ENCODE measurements around the gene FOXK2. TPM values are rescaled to one million over a fixed set of nuclear protein-coding genes. Genes with fewer than 3 reads are reported as not detected.
A peak's percentile ranks its signal among the peaks of the same experiment; 100 is the strongest.

Gene FOXK2
- total RNA-seq, 2 experiments from 2014 or later, result 48.8 to 51.4 TPM

DNA sequence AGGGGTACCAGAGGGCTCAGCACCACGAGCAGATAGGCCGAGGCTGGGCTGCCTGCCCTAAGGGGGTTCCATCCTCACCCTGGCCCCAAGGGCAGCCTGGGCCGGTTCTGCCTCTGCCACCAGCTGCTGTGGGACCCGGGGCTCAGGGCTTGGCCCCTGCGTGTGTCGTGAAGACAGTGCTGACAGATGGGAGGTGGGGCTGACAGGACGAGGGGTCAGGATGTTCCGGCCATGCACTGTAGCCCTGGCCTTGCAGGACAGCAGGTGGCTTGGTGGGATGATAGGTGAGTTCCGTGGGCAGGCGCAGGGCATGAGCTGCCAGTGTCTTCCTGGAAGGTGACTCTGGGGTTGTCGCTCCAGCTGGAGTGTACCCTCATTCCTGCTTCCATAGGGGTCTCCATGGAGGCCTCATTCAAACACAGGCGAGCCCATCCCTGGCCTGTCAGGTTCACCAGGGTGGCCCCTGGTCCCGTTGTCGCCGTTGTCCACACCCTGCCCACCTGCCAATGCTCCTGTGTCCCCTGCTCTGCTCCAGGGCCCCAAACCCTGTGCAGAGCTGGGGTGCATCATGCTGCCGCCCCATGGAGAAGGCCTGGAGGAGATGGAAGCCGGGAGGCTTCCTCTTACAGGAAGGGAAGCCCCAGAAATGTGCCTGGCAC, 71.5 kb downstream of the FOXK2 start:
- H3K4me1 Mint-ChIP-seq (ENCODE audit: low read depth), result peaks cover 47% of the 10 kb centered on the region
- intact Hi-C loops (cut with micrococcal nuclease), result no loop called here
- peak overlapping the region; percentile 86 for H3K27ac Mint-ChIP-seq
- CTCF ChIA-PET, result no interaction called here
- no peak overlapping the region for H3K4me3 Mint-ChIP-seq
- H3K9me3 Mint-ChIP-seq, result no peaks in the 10 kb centered on the region
- H3K36me3 Mint-ChIP-seq (ENCODE audit: low read depth), result peaks cover 18% of the 10 kb centered on the region
- H3K27me3 Mint-ChIP-seq (ENCODE audit: low read depth), result no peaks in the 10 kb centered on the region
- DNase-seq, result no peak

- no peak overlapping the region for H3K4me3 Mint-ChIP-seq
- intact Hi-C loops (cut with micrococcal nuclease), result no loop called here
- H3K4me1 Mint-ChIP-seq (ENCODE audit: low read depth), result peaks cover 41% of the 10 kb centered on the region
- H3K27me3 Mint-ChIP-seq (ENCODE audit: low read depth), result no peaks in the 10 kb centered on the region
- CTCF ChIA-PET, result interaction anchor here (0.6 kb wide), 1 partner anchor 114 kb away, joined by 3 read pairs; no protein-coding TSS in a partner anchor
- peak overlapping the region; percentile 86 for H3K27ac Mint-ChIP-seq
- peaks cover 14% of the 10 kb centered on the region for H3K36me3 Mint-ChIP-seq (ENCODE audit: low read depth)
- H3K9me3 Mint-ChIP-seq, result no peaks in the 10 kb centered on the region
- no peak for DNase-seq
These were observed 72.8 kb downstream of the FOXK2 start for GRCh38 chr17:82592289-82592766.

GRCh38 chr17:82592767-82593589, 73.4 kb downstream of the FOXK2 start:
- Mint-ChIP-seq H3K27ac (peak overlapping the region; percentile 86), H3K4me1 (ENCODE audit: low read depth) (peaks cover 39% of the 10 kb centered on the region), H3K4me3 (peak overlapping the region; percentile 68), H3K27me3 (ENCODE audit: low read depth) (no peaks in the 10 kb centered on the region), H3K36me3 (ENCODE audit: low read depth) (peaks cover 14% of the 10 kb centered on the region), H3K9me3 (no peaks in the 10 kb centered on the region)
- CTCF ChIA-PET, result no interaction called here
- peak; percentile 75 for DNase-seq
- intact Hi-C loops (cut with micrococcal nuclease), result no loop called here

DNA sequence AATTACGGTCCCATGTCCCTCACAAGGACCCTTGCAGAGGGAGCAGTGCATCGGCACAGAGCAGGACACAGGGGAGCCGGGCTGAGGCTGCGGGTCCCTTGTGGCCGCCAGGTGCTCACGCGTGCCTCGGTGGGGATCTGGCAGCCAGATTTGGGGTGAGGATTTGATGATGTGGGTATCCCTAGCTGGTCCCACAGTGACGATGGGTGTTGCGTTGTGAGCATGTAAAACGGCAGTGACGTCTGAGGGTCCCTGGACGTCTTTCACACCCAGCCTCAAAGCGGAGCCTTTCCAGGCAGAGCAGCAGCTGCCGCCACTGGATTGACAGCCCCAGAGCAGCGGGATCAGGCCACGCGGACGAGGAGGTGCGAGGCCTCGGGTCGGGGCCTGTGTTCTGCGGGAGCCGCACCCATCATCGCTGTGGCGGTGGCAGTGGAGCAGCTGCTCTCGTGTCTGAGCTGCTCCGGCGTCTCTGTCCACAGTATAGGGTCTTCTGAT, 74.1 kb downstream of the FOXK2 start:
- no peak for DNase-seq
- Mint-ChIP-seq H3K27me3 (ENCODE audit: low read depth) (no peaks in the 10 kb centered on the region), H3K9me3 (no peaks in the 10 kb centered on the region), H3K27ac (peak overlapping the region; percentile 86), H3K36me3 (ENCODE audit: low read depth) (peaks cover 14% of the 10 kb centered on the region), H3K4me1 (ENCODE audit: low read depth) (peaks cover 33% of the 10 kb centered on the region), H3K4me3 (peak overlapping the region; percentile 68)
- CTCF ChIA-PET, result no interaction called here
- intact Hi-C loops (cut with micrococcal nuclease), result no loop called here

- H3K4me3 Mint-ChIP-seq, result peak overlapping the region; percentile 47
These were observed 75.0 kb downstream of the FOXK2 start for GRCh38 chr17:82594571-82594970.

DNA sequence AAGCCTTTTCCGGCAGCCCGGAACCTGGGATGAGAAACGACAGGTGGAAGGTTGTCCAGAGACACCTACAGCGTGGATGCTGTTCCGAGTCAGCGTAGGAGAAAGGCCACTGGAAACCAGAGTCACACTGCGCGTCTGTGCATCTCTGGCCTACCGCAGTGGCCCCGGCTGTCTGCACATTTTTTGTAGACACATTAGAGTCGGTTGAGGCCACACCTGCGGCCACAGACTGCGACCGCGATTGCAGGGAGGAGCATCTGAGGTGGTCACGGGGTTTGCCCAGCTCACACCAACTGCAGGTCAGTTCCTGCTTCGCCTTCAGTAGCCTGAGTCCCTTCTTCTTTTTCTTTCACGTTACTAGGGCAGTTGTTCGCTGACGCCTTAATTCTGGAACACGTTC, 76.4 kb downstream of the FOXK2 start:
- Mint-ChIP-seq H3K9me3 (no peaks in the 10 kb centered on the region), H3K27ac (no peak overlapping the region), H3K4me1 (ENCODE audit: low read depth) (peaks cover 31% of the 10 kb centered on the region), H3K36me3 (ENCODE audit: low read depth) (peaks cover 14% of the 10 kb centered on the region), H3K27me3 (ENCODE audit: low read depth) (no peaks in the 10 kb centered on the region), H3K4me3 (no peak overlapping the region)
- intact Hi-C loops (cut with micrococcal nuclease), result no loop called here
- CTCF ChIA-PET, result no interaction called here
- no peak for DNase-seq

More at GRCh38 chr17:82594571-82594970, 75.0 kb downstream of the FOXK2 start:
- Mint-ChIP-seq H3K27me3 (ENCODE audit: low read depth) (no peaks in the 10 kb centered on the region), H3K9me3 (no peaks in the 10 kb centered on the region), H3K27ac (peak overlapping the region; percentile 70), H3K4me1 (ENCODE audit: low read depth) (peaks cover 31% of the 10 kb centered on the region), H3K36me3 (ENCODE audit: low read depth) (peaks cover 14% of the 10 kb centered on the region)
- CTCF ChIA-PET, result no interaction called here
- no peak for DNase-seq
- intact Hi-C loops (cut with micrococcal nuclease), result no loop called here

DNA sequence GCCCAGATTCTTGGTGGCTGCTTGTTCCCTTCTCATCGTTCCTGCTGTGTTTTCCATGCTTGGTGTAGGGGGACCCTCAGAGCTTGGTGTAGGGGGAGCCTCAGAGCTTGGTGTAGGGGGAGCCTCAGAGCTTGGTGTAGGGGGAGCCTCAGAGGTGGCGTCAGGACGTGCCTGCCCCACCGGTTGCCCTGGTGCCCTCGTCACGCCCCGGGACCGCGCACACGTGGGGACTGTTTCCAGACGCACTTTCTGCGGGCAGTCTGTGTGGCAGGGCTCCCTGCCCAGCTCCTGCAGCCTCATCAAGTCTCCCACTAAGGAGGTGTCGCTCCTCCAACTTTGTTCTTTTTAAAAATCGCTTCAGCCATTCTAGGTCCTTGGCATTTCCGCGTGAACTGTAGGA, 76.8 kb downstream of the FOXK2 start:
- CTCF ChIA-PET, result no interaction called here
- DNase-seq, result no peak
- Mint-ChIP-seq H3K4me3 (no peak overlapping the region), H3K36me3 (ENCODE audit: low read depth) (peaks cover 14% of the 10 kb centered on the region), H3K27me3 (ENCODE audit: low read depth) (no peaks in the 10 kb centered on the region), H3K4me1 (ENCODE audit: low read depth) (peaks cover 31% of the 10 kb centered on the region), H3K9me3 (no peaks in the 10 kb centered on the region), H3K27ac (no peak overlapping the region)
- intact Hi-C loops (cut with micrococcal nuclease), result no loop called here

DNA sequence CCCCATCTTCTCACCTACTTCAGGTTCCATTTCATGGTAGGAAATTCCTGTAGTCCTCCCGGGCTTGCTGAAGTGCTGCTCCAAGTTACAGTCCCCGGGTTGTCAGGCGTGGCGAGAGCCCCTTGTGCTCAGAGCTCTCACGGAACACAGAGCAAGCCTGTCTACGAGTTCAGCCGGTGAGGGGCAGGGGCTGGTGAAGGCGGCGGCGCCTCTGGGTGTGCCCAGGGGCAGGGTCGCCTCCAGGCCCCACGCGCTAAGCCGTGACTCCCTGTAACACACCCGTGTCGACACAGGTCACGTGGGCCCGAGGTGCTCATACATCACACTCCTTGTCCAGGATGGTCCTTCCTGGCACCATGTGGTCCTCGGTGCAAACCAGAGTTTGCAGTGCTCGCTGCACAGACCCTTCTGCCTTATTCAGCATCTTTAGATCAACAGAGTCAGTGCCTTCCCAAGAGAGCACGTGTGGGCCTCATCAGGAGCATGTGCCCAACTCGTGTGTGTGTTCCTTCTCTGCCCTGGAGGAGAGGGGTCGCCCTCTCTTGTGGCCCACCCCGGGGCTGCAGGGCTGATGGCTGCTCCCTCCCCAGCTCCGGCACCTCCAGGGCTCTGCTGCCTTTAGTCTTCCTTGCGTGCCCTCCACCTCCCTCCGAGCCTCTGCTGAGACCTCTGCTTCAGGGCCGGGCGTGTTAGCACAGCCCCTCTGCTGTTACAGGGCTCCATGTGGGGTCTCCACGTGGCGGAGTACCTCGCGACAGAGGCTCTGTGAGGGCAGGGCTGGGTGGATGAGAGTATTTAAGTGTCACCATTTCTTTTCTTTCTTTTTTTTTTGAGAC, 77.5 kb downstream of the FOXK2 start:
- Mint-ChIP-seq H3K4me3 (no peak overlapping the region), H3K36me3 (ENCODE audit: low read depth) (peaks cover 21% of the 10 kb centered on the region), H3K27ac (no peak overlapping the region), H3K9me3 (no peaks in the 10 kb centered on the region), H3K27me3 (ENCODE audit: low read depth) (no peaks in the 10 kb centered on the region), H3K4me1 (ENCODE audit: low read depth) (peaks cover 25% of the 10 kb centered on the region)
- CTCF ChIA-PET, result no interaction called here
- DNase-seq, result no peak
- intact Hi-C loops (cut with micrococcal nuclease), result no loop called here

DNA sequence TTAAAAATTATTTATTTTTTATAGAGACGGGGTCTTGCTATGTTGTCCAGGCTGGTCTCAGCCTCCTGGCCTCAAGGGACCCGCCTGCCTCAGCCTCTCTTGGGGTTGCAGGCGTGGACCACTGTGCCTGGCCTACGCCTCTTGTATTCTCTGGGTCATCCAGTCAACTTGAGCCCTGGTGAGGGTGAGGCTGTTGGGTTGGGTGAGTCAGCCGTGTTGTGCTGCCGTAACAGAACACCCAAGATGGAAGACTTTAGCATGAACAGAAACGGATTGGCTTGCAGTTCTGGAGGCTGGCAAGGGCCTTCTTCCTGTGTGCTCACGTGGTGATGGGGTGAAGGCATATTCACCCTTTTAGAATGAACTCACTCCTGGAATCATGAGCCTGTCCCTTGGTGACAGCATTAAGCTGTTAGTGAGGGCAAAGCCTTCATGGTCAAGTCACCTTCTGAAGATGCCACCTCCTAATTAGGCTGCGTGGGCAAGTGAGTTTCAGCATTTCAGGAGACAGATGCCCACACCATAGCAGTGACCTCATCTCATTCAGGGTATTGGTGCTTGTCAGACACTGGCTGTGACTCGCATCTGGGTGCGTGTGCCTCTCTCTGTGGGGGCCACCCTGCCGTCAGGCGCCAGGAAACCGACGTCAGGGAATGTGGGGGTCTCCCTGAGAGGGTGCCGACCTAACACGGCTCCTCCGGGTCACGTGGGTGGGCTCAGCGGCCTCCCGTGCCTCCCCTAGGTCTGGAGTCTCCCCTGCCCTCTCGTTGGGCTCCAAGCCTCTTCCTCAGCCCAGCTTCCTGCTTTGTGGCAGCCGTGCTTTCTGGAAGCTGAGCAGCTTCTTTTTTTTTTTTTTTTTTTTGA, 79.0 kb downstream of the FOXK2 start:
- H3K36me3 Mint-ChIP-seq (ENCODE audit: low read depth), result peaks cover 29% of the 10 kb centered on the region

DNA sequence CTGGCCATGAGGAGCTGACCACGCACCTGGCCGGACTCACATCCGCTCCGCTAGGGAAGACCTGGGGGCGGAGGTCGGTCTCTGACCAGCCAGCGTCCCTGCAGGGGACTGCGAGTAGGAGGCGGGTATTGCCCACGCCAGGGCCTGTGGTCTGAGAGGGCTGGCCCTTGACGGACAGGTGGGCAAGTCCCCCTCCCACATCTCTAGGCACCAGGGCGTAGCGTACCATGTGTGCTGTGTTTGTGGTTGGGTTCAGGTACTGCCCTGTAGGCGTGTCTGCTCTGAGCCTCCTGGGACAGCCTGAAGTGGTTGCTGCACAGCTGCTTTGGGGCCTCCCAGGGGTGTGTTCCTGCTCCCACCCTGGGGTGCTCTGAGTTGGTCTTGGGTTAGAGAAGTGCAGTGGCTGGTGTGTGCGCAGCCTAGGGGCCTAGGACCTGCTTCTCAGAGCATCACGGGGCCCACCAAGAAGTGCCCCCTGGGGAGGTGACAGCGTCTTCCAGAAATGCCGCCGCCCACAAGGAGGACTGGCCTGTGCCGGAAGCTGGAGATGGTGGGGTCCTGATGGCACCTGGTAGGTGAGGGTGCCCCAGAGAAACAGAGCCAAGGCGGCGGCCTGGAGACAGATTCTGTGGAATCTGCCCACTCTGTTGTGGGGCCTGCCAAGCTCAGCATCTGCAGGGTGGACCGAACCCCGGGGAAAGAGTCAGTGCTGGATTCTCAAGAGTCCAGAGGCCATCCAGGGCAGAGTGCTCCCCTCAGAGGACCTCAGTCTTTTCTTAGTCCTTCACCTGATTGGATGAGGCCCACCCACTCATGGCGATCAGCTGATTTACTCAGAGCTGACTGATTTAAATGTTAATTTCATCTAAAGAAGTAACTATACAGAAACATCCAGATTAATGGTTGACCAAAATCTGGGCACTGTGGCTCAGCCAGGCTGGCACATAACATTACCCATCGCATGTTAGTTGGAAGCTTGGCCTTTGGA, 80.4 kb downstream of the FOXK2 start:
- peaks cover 22% of the 10 kb centered on the region for H3K36me3 Mint-ChIP-seq (ENCODE audit: low read depth)
- CTCF ChIA-PET, result interaction anchor here (0.6 kb wide), 1 partner anchor 206 kb away, joined by 3 read pairs; no protein-coding TSS in a partner anchor

More for the DNA sequence above, 79.0 kb downstream of the FOXK2 start:
- DNase-seq, result no peak
- intact Hi-C loops (cut with micrococcal nuclease), result no loop called here
- Mint-ChIP-seq H3K27me3 (ENCODE audit: low read depth) (no peaks in the 10 kb centered on the region), H3K4me3 (no peak overlapping the region), H3K9me3 (no peaks in the 10 kb centered on the region), H3K4me1 (ENCODE audit: low read depth) (peaks cover 19% of the 10 kb centered on the region), H3K27ac (no peak overlapping the region)
- CTCF ChIA-PET, result no interaction called here

More for the DNA sequence above, 80.4 kb downstream of the FOXK2 start:
- H3K9me3 Mint-ChIP-seq, result no peaks in the 10 kb centered on the region
- no peaks in the 10 kb centered on the region for H3K27me3 Mint-ChIP-seq (ENCODE audit: low read depth)
- intact Hi-C loops (cut with micrococcal nuclease), result no loop called here
- H3K27ac Mint-ChIP-seq, result no peak overlapping the region
- no peak for DNase-seq
- no peak overlapping the region for H3K4me3 Mint-ChIP-seq
- peaks cover 12% of the 10 kb centered on the region for H3K4me1 Mint-ChIP-seq (ENCODE audit: low read depth)
